ENCODE measurements around the gene CPLANE2. TPM values are rescaled to one million over a fixed set of nuclear protein-coding genes. Genes with fewer than 3 reads are reported as not detected.
A peak's percentile ranks its signal among the peaks of the same experiment; 100 is the strongest.
"Not testable (repeated sequence)": the region's sequence is repeated elsewhere in the genome, so short reads cannot be mapped to it uniquely, and the experiment has no call there.

Gene CPLANE2, protein sequence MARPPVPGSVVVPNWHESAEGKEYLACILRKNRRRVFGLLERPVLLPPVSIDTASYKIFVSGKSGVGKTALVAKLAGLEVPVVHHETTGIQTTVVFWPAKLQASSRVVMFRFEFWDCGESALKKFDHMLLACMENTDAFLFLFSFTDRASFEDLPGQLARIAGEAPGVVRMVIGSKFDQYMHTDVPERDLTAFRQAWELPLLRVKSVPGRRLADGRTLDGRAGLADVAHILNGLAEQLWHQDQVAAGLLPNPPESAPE
- 2.0 TPM for total RNA-seq

DNA sequence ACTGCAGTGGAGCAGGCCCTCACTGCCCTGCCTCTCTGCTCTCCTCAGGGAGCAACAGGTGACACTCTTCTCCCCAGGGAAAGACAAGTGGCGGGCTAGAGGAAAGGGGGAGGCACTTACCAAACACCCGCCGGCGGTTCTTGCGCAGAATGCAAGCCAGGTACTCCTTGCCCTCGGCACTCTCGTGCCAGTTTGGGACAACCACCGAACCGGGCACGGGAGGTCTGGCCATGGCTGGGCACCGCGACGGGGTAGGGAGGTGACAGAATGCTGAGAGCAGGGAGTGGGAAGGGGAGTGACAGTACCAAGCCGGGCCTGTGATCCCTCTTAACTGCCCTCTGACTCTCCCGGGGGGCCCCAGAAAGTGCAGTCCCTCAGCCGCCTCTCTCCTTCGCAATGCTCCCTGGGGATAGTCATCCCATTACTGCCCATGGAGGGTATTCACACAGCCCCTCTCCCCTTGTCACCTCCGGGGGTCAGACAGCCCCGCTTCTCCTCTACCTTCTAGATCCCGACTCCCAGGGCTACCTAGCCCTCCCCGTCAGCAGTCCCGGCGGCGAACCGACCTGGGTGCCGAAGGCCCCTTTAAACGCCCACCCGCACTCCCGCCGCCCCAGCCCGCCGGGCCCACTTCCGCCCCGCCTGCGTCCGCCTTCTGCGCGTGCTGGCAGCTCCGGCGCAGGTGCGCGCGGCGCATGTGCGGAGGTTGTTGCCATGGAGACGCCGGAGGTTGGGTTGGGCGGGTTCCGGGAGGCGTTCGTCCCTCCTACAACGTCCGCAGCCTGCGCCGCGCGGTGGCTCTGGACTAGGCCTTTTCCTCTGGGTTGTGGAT lies at the start of gene CPLANE2:
Gene CPLANE2, minus strand, starts transcription at position 673 of the 832 bp plus-strand sequence. Its CDS starts 441 bp downstream, at position 232.
- peak; percentile 81 for DNase-seq

DNA sequence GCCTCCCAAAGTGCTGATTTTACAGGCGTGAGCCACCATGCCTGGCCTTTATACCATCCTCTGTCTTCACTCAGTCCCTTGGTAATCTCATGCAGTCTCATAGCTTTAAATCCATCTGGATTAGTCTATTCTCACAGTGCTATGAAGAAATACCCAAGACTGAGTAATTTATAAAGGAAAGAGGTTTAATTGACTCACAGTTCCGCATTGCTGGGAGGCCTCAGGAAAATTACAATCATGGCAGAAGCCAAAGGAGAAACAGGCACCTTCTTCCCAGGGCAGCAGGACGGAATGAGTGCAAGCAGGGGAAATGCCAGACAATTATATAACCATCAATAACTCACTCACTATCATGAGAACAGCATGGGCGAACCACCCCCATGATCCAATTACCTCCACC lies 49.1 kb upstream of the CPLANE2 start:
- DNase-seq = no peak

DNA sequence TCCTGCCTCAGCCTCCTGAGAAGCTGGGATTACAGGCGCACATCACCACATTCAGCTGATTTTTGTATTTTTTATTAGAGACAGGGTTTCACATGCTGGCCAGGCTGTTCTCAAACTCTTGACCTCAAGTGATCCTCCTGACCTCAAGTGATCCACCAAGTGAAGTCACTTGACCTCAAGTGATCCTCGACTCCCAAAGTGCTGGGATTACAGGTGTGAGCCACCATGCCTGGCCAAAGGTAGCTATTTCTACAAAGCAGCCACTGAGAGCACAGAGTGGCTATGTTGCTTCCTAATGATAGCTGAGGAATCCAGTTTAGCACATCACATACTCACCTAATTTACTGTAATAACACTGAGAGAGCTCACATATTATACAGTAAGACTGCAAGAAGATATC lies 44.8 kb upstream of the CPLANE2 start:
- DNase-seq = no peak

DNA sequence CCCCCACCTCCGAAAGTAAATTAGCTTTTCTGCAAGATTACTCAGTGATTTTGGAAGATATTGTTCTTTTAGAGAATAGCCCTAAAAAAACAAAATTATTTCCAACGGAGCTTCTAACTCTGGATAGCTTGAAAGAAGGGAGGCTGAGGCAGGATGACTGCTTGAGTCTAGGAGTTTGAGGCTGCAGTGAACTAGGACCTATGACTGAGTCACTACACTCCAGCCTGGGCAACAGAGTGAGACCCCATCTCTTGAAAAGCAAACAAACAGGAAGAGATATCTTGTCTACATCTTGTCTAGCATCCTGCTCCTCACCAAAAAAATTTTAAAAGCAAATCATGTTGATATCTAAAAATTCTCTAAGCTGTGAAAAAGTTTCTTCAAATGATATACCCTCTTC lies 42.2 kb upstream of the CPLANE2 start:
- no peak for DNase-seq

DNA sequence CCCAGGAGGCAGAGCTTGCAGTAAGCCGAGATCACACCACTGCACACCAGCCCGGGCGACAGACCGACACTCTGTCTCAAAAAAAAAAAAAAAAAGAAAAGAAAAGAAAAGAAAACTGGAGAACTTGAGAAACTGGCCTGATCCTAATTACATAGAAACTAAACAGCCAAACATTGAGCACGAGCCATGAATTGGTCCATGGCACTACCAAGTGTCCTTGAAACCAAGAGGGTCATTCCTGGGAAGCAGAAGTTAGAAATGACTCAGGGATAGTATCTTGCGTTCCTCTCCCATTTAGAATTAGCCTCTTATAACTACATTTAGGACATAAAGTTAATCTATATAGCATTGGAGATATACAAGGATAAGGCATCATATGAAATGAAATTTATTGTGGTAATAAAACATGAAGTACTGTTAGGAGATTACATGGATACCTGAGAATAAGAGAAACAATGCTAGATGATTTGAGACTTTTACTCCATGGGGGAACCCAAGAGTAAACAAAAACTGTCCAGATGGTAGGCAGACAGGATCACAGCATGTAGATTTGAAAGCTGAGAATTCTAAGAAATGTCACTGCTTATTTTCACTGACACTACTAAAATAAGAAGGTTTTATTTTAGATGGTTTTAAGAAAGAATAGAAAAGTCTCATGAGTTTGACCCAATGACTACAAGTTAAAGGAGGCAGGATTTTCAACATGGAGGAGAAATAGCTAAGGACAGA lies 39.5 kb upstream of the CPLANE2 start:
- no peak for DNase-seq

DNA sequence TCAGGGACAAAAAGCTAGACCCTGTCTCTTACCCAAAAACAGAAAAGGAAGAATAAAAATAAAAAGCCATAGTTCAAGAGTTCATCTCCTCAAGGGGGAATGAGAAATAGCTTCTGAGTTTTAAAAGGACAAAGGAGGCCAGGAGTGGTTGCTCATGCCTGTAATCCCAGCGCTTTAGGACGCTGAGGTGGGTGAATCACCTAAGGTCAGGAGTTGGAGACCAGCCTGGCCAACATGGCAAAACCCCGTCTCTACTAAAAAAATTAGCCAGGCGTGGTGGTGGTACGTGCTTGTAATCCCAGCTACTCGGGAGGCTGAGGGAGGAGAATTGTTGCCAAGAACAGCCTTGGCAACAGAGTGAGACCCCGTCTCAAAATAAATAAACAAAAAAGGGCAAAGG lies 38.6 kb upstream of the CPLANE2 start:
- no peak for DNase-seq

DNA sequence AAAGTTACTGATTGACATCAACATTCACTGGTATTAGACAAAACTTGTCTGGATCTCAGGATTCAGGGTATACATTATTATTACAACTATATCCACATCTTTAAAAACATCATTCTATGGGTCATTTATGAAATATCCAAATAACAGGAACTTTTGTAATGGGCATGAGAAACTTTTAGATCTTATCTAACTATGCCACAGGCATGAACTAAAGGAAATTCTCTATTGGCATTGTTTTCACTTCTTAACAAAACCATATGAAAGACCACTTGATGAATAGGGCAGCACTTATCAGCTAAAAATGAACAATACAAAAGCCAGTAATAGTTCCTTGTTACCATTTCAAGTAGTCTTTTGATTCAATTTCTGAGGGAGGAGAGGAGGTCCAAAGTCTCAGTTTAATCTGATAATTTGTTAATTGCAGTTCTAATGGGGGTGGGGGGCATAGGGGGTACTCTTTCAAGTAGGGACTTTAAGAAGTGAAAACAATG lies 30.8 kb upstream of the CPLANE2 start:
- no peak for DNase-seq

DNA sequence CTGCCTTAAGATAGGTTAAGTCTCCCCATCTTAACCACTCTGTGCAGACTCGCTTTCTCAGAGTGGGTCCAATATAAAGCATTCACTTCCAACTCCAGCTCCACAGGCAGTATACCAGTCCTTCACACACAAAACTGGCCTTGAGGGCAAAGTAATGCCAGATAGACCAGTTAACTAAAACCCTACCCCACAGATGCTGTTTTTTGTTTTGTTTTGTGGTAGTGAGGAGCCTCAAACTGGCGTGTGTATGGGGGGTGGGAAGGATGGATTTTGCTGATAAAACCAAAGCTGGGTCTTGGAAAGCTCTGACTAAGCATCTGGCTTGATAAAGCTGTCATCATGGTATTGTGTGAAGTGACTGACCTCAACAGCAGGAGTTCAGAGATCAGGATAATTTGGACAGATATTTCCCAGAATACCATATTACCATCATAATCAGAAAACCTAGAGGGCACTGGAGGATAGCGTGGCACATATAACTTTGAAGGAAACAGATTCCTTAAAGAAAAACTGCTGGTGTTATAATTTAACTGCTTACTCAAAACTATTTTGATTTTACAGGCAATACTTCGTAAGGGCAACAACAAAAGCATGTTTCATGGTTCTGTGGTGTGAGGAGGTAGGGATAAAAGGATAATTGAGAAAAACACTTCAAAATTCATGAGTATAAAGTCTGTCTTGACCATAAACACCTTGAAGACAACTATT lies 29.6 kb upstream of the CPLANE2 start:
- no peak for DNase-seq

DNA sequence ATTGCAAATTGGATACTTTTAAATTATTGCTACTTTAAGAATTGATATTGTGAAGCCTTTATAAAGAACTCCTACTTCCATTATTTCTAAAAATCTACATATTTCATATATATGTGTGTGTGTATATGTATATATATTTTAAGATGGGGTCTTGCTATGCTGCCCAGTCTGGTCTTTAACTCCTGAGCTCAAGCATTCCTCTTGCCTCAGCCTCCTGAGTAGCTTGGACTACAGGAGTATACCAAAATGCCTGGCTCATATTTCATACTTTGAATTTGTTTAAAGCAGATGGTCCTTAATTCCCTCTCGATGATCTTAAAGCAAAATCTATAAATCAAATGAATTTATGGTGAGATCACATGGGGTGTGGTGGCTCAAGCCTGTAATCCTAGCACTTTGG lies 25.1 kb upstream of the CPLANE2 start:
- no peak for DNase-seq

DNA sequence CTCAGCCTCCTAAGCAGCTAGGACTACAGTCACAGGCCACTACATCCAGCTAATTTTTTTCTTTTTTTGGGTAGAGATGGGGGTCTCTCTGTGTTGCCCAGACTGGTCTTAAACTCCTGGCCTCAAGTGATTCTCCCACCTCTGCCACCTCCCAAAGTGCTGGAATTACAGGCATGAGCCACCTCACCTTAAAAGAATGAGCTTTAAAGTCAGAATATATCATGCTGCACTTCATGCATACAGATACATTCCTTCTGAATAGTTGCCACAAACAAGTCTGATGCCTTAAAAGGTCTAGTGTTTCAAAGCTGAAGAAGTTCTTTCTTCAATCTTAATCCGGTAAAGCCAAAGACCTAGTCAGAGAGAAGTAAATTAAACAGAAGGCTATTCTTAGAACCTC lies 23.8 kb upstream of the CPLANE2 start:
- DNase-seq = no peak

DNA sequence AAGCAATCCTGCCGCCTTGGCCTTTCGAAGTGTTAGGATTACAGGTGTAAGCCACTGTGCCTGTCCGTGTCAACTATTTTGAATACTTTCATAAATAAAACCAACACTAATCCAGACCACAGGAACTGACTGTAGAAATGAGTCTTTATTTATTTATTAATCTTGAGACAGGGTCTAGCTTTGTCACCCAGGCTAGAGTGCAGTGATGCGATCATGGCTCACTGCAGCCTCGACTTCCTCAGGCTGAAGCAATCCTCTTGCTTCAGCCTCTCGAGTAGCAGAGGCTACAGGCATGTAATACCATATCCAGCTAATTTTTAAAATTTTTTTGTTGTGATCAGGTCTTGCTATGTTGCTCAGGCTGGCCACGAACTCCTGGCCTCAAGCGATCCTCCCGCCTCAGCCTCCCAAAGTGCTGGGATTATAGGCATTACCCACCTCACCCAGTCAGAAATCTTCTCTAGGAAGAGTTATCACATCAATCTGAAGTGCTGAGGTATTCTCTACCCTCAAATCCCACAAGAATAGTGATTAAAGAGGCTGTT lies 21.7 kb upstream of the CPLANE2 start:
- DNase-seq = no peak

DNA sequence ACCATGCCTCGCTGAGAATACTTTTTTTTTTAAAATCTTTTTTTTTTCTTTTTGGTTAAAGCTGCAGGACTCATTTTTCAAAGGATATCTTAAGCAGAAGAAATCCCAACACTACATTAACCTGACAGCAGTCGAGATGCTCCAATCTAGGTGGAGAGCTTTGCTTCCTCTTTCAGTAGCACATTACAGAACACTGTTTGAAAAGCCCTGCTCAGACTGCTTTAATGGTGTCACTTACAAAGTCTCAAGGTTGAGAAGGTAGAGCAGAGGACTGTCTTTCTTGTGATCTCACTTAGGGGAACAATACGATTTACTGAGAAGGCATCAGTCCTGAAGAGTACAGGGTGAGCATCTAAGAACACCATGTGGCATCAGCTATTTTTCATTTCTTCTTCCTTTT lies 21.0 kb upstream of the CPLANE2 start:
- no peak for DNase-seq

DNA sequence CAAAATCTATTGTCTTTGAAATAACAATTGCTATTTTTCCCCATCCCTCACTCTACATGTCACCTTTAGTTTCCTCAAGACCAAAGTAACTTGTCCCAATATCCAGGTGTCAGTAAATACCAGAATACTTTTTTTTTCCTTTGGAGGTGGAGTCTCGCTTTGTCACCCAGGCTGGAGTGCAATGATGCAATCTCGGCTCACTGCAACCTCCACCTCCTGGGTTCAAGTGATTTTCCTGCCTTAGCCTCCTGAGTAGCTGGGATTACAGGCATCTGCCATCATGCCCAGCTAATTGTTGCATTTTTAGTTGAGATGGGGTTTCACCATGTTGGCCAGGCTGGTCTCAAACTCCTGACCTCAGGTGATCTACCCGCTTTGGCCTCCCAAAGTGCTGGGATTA lies 20.6 kb upstream of the CPLANE2 start:
- DNase-seq = not testable (repeated sequence)

DNA sequence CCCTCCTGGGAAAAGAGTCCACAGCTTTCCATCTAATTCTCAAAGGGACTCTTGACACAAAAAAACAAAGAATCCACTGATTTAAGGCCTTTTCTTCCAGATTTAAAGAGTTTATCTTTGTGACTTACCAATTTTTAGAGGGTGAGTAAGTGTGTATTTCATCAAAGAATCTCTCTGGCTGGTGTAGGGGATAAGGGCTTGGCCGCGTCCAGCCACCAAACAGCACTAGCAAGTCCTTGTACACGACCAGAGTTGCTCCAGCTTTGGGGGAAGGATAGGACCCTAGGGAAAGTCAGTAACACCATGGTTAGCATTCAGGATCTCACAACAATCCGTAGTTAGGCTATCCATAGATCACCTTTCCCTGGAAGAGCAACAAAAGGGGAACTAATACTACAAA lies 19.5 kb upstream of the CPLANE2 start:
- no peak for DNase-seq

DNA sequence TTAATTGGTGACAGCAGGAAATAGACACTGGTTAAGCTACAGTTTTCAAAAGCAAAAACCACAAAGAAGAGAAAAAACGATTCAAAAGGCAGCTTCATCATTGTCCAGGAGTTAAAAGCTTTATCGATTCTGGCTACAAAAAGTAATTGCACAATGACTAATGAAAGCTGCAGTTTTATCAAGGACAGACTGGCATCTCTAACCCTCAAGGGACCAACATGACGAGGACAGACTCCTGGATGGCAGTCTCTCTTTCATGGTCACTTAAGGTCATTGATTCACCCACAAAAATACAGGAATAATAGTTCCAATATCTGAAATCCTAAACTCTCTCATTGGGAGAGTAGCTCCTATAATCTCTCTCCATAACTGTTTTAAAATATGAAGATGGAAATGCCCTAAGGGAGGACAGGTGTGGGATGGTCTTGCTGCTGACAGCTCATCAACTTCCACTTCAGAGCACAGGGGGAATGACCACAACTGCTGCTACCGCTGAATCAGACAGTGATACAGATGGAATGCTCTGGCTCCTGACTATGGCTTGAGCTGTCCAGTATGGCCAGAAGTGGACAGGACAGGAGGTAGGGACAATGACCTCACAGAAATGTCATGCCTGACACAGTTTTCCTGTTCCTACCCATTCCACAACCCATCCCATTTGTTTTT lies 17.4 kb upstream of the CPLANE2 start:
- DNase-seq = no peak

DNA sequence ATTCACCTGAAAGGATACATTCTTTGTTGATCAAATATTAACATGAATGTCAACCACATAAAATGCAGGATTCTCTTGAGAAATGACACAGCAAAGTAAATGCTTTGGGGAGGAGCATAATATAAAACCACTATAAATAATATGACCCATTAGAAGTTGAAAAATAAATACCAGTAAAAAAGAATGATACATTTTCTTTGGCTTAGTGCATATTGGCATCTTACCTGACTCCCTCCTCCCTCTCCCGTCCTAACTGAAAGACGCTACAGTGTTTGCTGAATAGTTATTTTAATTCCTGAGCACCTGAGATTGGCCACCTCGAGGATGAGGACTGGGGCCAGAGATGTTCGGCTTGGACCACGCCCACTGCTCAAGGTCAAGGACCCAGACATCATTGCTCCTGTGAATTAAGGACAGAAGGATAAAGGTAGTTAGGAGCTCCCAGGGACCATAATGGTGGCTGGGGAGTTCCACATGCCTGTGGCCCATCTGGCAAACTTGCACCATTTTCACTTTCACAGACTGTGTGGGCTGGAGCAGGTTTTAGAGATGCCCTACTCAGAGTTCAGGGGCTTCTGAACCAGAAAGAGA lies 16.4 kb upstream of the CPLANE2 start:
- no peak for DNase-seq

DNA sequence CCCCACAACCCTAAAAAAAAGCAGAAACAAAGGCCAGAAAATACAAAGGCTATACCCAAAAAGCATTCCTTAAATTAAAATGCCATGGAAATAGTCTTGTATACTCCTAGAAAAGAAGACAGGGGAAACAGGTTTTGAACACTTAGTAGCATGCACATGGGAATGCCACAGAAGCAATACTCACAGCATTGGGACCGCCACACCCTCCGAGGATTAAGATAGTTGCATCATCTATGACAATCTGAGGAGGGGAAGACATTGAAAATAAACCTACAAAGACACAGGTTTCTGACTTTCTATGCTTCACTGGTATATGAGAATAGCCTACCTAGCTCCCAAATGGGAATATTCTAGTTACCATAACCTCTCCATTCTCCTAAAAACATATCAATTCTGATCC lies 15.9 kb upstream of the CPLANE2 start:
- DNase-seq = no peak

DNA sequence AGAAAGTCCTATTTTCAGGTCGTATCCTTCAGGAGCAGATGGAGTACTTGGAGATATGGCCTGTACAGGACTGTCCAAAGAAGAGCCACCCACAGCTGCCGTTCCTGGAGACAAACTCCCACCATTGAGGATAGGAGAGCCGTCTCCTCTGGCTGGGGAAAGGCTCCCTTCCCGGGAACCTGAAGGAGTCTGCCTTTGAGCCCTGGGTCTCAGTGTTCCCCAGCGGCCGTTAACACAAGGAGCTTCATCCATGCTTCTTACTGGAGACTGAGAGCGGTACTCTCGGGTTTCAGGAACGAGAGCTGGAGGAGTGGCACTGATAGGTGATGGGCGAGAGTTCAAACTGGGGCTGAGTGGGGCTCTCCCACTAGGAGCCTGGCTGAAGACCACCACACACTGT lies 14.4 kb upstream of the CPLANE2 start:
- DNase-seq = no peak

DNA sequence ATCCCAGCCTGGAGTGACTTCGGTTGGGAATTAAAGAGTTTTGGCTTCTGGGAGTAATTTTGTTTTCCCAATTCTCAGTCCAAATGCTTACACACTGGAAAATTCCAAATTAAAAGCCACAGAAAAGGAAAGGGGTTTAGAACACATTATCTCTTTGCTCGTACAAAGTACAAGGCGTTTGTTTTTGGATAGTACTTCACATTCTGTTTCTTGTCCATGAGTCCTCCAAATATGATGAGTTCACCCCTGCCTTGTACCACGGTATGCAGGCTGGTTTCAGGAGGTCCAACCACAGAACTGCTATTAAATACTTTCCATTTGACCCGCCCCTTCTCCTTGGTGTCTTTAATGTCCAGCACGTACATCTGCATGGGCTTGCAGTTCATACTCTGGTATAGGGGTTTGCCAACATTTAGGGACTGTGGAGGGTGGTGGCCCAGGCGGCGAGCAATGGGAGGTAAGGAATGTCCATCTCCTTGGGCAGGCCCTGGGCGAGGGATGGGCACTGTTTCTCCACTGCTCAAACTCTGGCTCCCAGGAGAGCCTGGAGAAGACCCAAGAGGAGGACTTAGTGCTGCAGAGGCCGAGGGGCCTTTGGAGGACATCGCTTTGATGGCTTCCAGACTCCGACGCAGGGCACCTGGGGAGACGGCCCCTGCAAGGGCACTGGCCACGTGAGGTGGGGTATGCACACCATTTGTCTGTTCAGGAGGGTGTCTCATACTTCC lies 13.7 kb upstream of the CPLANE2 start:
- no peak for DNase-seq

DNA sequence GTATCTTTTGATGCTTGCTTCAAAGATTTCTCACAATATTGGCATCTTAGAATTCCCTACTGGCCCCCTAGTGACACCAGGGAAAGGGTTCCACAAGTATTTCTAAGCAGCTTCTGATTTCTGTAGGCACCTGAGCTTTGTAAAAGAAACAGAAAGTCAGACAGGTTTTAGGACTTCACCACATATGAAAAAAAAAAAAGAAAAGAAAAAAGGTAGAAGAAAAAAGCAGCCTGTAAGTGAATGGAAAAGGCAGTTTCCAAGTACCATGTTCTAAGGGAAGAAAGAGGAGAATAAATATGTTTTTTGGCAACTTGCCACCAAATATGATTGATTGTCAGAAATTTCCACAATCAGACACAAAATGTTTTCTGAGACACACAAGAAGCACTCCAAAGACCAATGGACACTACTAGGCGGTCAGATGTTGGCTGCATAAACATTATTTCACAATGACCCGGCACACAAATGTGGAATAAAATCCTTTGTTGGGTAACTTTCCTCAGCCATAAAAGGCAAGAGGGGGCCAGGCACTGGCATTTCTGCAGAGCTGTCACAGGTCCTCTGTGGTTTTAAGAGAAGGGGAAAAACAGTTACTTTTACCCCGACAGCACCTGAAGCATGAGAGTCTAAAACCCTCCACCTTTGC lies 12.7 kb upstream of the CPLANE2 start:
- no peak for DNase-seq
